Measurements from ENCODE around the gene CEACAM18.

- TF ChIP-seq EP300 (IDR thresholded peaks at IDR 0.05) (no peak), POLR2AphosphoS5 (IDR thresholded peaks at IDR 0.05) (no peak)
Measured at GRCh38 chr19:51507192-51507591, 28.9 kb downstream of the CEACAM18 start.

All from gastroesophageal sphincter (tissue), 2 donors.